Calu3 (cell line): Measurements from ENCODE around the gene BCL2L1. TPM values are rescaled to one million over a fixed set of nuclear protein-coding genes. Genes with fewer than 3 reads are reported as not detected.
A peak's percentile ranks its signal among the peaks of the same experiment; 100 is the strongest.

ENCODE experiments used
- BruUV-seq: library from RNA; stranded (reverse); fragments of 400-500 nt; replicated peaks from 2 replicates; lab custom pipeline; 2021; lab: Mats Ljungman, UMichigan
- CTCF ChIA-PET: fragments of 300-600 bp; sonication (Branson Sonifier 250); formaldehyde crosslinking; loops from one replicate; lab custom pipeline; 2022; ENCODE audit warnings: antibody characterized with exemption; lab: Charles Lee
- DNase-seq: peaks from one replicate; pipeline ENCODE4 v3.0.0; 2022
- H3K27ac Mint-ChIP-seq: one replicate; pipeline ENCODE4 v1.8.0; 2022; ENCODE audit warnings: mixed read lengths; ENCODE audit not compliant: unreplicated experiment
- H3K27me3 Mint-ChIP-seq: one replicate; pipeline ENCODE4 v1.8.0; 2022; ENCODE audit warnings: mixed read lengths; ENCODE audit not compliant: unreplicated experiment
- H3K36me3 Mint-ChIP-seq: one replicate; pipeline ENCODE4 v1.8.0; 2022; ENCODE audit warnings: mild to moderate bottlenecking, moderate library complexity, mixed read lengths; ENCODE audit not compliant: insufficient read depth, unreplicated experiment
- H3K4me1 Mint-ChIP-seq: one replicate; pipeline ENCODE4 v1.8.0; 2022; ENCODE audit warnings: mild to moderate bottlenecking, low read depth, mixed read lengths; ENCODE audit not compliant: unreplicated experiment
- H3K4me3 Mint-ChIP-seq: one replicate; pipeline ENCODE4 v1.8.0; 2022; ENCODE audit warnings: mild to moderate bottlenecking, low read depth, moderate library complexity, mixed read lengths; ENCODE audit not compliant: unreplicated experiment
- H3K9me3 Mint-ChIP-seq: one replicate; pipeline ENCODE4 v1.8.0; 2022; ENCODE audit warnings: low read depth, mixed read lengths; ENCODE audit not compliant: unreplicated experiment
- intact Hi-C: fragments of 100-400 bp; cut with micrococcal nuclease; formaldehyde crosslinking; loops from one replicate; pipeline ENCODE4 v1.10.0; 2022; ENCODE audit not compliant: unreplicated experiment
- total RNA-seq: library from RNA; stranded (reverse); gene quantifications from 2 replicates; pipeline ENCODE4 v1.2.3, GENCODE V29; 2022
- TF ChIP-seq, protein P1 (sequence below): fragments of 200-600 bp; IDR thresholded peaks from one replicate; pipeline ENCODE4 v1.8.0; 2022; ENCODE audit warnings: antibody characterized with exemption; ENCODE audit not compliant: unreplicated experiment

Gene BCL2L1
- total RNA-seq, 1 experiment from 2014 or later: 290 TPM

DNA sequence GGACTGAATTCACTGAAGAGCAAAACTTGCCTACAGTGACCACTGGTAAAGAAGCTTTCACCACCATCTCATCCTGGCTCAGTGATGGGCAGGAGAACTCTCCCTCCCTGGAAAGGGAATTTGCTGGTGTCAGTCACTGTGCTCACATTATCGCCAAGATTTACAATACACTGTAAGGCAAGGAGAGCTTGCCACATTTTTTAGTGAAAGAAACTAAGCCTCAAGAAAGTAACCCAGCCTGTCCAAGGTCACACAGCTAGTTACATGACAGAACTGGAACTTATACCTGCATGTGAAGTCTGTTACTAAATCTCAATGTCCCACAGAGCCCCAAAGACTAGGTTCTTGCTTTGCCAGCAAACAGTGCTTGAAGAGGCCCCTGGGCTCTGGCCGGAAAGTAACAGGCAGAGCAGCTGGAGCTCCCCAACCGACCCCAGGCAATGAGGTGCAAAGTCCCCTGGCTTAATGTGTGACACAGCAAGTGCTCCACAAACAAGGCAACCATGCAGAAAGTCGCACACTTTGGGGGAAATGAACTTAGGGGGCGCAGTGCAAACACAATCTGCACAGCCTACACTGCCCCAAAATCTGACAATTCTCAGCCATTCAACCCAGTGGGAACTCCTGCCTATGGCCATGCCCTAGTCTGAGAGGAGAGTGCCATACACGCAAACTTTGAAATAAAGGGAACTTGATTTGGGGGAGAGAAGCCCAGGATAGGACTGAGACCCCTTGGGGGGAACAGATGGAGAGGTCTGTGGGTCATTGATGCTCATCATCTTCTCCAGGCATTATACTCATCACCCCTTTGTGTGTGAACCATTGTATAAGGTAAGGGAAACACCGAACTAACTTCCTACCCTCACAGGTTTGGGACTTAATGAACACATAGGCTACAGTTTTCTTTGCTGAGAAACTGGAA lies 1.9 kb downstream of the BCL2L1 start:
- no peak for DNase-seq
- Mint-ChIP-seq H3K27ac (peak overlapping the region; percentile 94), H3K9me3 (no peaks in the 10 kb centered on the region)

DNA sequence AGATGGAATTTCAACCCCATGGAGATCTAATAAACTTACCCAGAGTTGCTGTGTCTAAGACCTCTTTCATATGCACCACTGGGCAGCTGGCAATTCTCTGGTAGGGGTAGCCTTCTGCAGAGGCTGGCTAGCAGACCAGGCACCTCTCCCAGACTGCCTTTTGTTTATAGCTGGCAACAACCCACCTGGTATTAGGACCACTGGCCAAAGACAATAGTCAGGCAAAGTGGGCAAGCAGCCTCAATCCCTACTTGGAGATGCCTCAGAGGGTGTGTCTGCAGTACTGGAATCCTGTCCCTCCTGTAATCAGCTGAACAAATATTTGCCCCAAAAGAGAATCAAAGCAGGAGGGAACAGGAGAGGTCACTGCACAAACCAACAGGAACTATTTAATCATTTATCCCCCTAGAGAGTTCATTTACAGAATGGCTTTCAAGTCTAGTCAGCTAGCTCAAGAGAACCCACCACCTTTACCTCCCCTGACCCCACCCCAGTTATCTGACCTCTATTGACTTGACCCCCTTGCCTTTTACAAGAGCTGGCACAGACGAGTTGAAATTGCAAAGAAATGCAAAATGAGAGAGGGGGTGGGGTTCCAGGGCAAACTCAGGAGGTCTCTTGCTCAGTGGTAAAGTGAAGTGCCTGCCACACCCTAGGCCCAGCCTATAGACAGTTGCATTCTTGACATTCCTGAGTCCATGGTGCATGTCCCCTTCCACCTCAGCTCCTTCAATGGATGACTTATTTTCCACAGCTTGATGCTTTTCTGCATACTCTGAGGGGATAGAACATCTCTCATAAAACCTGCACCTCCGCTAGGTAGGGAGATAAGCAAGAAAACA lies 2.8 kb downstream of the BCL2L1 start:
- peak; percentile 81 for DNase-seq
- Mint-ChIP-seq H3K27me3 (no peaks in the 10 kb centered on the region), H3K4me1 (peaks cover 56% of the 10 kb centered on the region), H3K27ac (peak overlapping the region; percentile 94), H3K4me3 (peak overlapping the region; percentile 97), H3K36me3 (peaks cover 94% of the 10 kb centered on the region), H3K9me3 (no peaks in the 10 kb centered on the region)
- CTCF ChIA-PET: interaction anchor here (0.6 to 9.5 kb wide), 15 partner anchors 14 to 392 kb away, joined by 3 to 84 read pairs (median 5); no protein-coding TSS in a partner anchor
- no TSS peak for BruUV-seq
- TF ChIP-seq, protein P1, sequence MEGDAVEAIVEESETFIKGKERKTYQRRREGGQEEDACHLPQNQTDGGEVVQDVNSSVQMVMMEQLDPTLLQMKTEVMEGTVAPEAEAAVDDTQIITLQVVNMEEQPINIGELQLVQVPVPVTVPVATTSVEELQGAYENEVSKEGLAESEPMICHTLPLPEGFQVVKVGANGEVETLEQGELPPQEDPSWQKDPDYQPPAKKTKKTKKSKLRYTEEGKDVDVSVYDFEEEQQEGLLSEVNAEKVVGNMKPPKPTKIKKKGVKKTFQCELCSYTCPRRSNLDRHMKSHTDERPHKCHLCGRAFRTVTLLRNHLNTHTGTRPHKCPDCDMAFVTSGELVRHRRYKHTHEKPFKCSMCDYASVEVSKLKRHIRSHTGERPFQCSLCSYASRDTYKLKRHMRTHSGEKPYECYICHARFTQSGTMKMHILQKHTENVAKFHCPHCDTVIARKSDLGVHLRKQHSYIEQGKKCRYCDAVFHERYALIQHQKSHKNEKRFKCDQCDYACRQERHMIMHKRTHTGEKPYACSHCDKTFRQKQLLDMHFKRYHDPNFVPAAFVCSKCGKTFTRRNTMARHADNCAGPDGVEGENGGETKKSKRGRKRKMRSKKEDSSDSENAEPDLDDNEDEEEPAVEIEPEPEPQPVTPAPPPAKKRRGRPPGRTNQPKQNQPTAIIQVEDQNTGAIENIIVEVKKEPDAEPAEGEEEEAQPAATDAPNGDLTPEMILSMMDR: no peak
- intact Hi-C loops: loop anchor here (1.0 to 5.0 kb wide), 6 partner anchors 8 to 158 kb away; no protein-coding TSS in a partner anchor

More for the DNA sequence above, 1.9 kb downstream of the BCL2L1 start:
- H3K27me3 Mint-ChIP-seq: no peaks in the 10 kb centered on the region
- intact Hi-C loops: loop anchor here (1.0 to 5.0 kb wide), 5 partner anchors 8 to 158 kb away; no protein-coding TSS in a partner anchor
- CTCF ChIA-PET: interaction anchor here (0.6 to 9.5 kb wide), 15 partner anchors 15 to 393 kb away, joined by 3 to 205 read pairs (median 6); no protein-coding TSS in a partner anchor
- peak overlapping the region; percentile 97 for H3K4me3 Mint-ChIP-seq
- TF ChIP-seq, protein P1: no peak
- BruUV-seq: TSS peak; percentile 51
- H3K4me1 Mint-ChIP-seq: peaks cover 47% of the 10 kb centered on the region
- H3K36me3 Mint-ChIP-seq: peaks cover 85% of the 10 kb centered on the region

DNA sequence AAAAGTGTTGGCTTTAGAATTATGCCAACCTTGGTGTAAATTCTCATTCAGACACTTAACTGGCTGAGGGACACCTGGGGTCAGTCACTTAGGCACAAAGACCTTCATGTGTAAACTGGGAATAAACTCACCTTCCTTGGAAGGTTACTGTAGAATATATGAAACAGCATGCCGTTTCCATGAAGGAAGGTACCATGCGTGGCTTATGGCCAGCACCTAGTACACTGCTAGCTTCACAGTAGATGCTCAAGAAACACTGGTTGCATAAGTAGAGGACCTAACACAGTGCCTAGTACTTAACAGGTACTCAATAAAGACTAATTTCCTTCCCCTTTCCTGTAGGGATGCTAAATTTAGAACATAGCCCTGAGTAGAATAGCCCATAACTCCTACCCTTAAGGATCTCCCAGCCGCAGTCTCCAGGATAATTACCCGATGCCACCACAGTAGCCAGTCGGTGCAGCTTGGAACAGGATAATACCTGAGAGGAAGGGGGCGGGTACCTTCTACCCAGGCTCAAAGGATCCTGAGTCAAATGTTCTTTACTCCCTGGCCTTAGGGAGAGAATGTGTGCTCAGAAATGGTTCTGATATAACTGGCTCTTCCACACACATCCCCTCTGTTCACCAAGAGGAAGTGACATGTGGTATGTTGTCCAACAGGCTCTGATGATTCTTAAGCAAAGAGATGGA lies 3.6 kb downstream of the BCL2L1 start:
- DNase-seq: peak; percentile 75
- Mint-ChIP-seq H3K36me3 (peaks cover 100% of the 10 kb centered on the region), H3K27me3 (no peaks in the 10 kb centered on the region), H3K27ac (peak overlapping the region; percentile 94), H3K4me1 (peaks cover 62% of the 10 kb centered on the region), H3K4me3 (peak overlapping the region; percentile 97), H3K9me3 (no peaks in the 10 kb centered on the region)
- TF ChIP-seq, protein P1: no peak
- CTCF ChIA-PET: interaction anchor here (0.9 to 9.5 kb wide), 10 partner anchors 14 to 154 kb away, joined by 3 to 84 read pairs (median 6); no protein-coding TSS in a partner anchor
- BruUV-seq: no TSS peak
- intact Hi-C loops: loop anchor here (2.0 kb wide), 1 partner anchor 14 kb away; no protein-coding TSS in a partner anchor
